Osteoblast (primary cell): Measurements from ENCODE around the gene PTPN12. TPM values are rescaled to one million over a fixed set of nuclear protein-coding genes. Genes with fewer than 3 reads are reported as not detected.
A peak's percentile ranks its signal among the peaks of the same experiment; 100 is the strongest.

ENCODE experiments used
- DNase-seq: peaks from one replicate; pipeline ENCODE4 v3.0.0; 2011; ENCODE audit warnings: low spot score, mixed read lengths; ENCODE audit not compliant: insufficient read length; ENCODE audit errors: missing footprints
- H2AFZ ChIP-seq: 2 replicates; pipeline ENCODE4 v1.6.0; 2011; ENCODE audit warnings: mild to moderate bottlenecking, low read length
- H3K27ac ChIP-seq: 2 replicates; pipeline ENCODE4 v1.5.1; 2011; ENCODE audit warnings: mild to moderate bottlenecking, low read depth, low read length, moderate library complexity
- H3K27me3 ChIP-seq: 2 replicates; pipeline ENCODE4 v1.6.0; 2012; ENCODE audit warnings: mild to moderate bottlenecking, control low read depth, inconsistent platforms, low read length, moderate library complexity; ENCODE audit not compliant: insufficient read depth
- H3K36me3 ChIP-seq: 2 replicates; pipeline ENCODE4 v1.5.1; 2011; ENCODE audit warnings: mild to moderate bottlenecking, low read length, control low read depth, moderate library complexity; ENCODE audit not compliant: insufficient read depth
- H3K4me1 ChIP-seq: 2 replicates; pipeline ENCODE4 v1.5.1; 2011; ENCODE audit warnings: mild to moderate bottlenecking, low read length, control low read depth, moderate library complexity; ENCODE audit not compliant: insufficient read depth
- H3K4me2 ChIP-seq: 2 replicates; pipeline ENCODE4 v1.6.0; 2011; ENCODE audit warnings: mild to moderate bottlenecking, low read length; ENCODE audit not compliant: insufficient read depth
- H3K4me3 ChIP-seq: fragments of 200-600 bp; sonication (generic); 3 replicates; pipeline ENCODE4 v1.5.1; 2012; ENCODE audit warnings: mild to moderate bottlenecking, low read length, inconsistent platforms; ENCODE audit not compliant: insufficient read depth
- H3K79me2 ChIP-seq: 2 replicates; pipeline ENCODE4 v1.6.0; 2012; ENCODE audit warnings: mild to moderate bottlenecking, low read length, control low read depth, inconsistent platforms; ENCODE audit not compliant: insufficient read depth
- H3K9me3 ChIP-seq: 2 replicates; pipeline ENCODE4 v1.5.1; 2011; ENCODE audit warnings: low read depth, low read length, control low read depth
- H4K20me1 ChIP-seq: 2 replicates; pipeline ENCODE4 v1.6.0; 2012; ENCODE audit warnings: mild to moderate bottlenecking, low read length, control low read depth; ENCODE audit not compliant: insufficient read depth
- total RNA-seq: library from RNA; depleted of rRNA; stranded (reverse); fragments of >200 nt; gene quantifications from 2 replicates; pipeline ENCODE4 v1.2.3, GENCODE V29; 2012
- TF ChIP-seq, protein P1 (sequence below): IDR thresholded peaks from 2 replicates; pipeline ENCODE4 v1.5.1; 2011; ENCODE audit warnings: mild to moderate bottlenecking, low read depth, low read length, moderate library complexity; ENCODE audit errors: extremely low read depth

PTPN12 gene
- total RNA-seq, 1 donor: 80.7 TPM

DNA sequence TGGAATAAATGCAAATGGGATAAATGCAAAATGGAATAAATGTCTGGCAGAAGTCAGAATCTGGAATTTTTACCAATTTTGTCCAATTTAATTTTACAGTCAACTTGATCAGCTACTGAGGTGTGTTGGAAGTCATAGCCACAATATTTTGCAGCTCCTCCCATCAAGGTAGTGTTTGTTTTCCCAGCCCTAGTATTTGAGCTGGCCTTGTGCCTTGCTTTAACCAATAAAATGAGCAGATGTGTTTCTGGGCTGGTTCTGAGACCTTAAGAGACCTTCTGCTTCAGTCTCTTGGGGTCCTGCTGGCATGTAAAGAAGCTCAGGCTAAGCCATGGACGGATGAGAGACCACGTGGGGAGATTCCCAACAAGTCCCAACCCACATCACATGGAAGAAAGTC lies 116.5 kb downstream of the PTPN12 start:
- Histone ChIP-seq H3K79me2 (no peaks in the 10 kb centered on the region), H3K4me3 (no peak overlapping the region), H4K20me1 (peaks cover 3% of the 10 kb centered on the region), H3K4me1 (peaks cover 13% of the 10 kb centered on the region), H3K4me2 (no peak overlapping the region), H3K27ac (no peak overlapping the region), H2AFZ (no peak overlapping the region), H3K9me3 (no peaks in the 10 kb centered on the region), H3K36me3 (peaks cover 24% of the 10 kb centered on the region), H3K27me3 (no peaks in the 10 kb centered on the region)
- DNase-seq: no peak
- TF ChIP-seq, protein P1, sequence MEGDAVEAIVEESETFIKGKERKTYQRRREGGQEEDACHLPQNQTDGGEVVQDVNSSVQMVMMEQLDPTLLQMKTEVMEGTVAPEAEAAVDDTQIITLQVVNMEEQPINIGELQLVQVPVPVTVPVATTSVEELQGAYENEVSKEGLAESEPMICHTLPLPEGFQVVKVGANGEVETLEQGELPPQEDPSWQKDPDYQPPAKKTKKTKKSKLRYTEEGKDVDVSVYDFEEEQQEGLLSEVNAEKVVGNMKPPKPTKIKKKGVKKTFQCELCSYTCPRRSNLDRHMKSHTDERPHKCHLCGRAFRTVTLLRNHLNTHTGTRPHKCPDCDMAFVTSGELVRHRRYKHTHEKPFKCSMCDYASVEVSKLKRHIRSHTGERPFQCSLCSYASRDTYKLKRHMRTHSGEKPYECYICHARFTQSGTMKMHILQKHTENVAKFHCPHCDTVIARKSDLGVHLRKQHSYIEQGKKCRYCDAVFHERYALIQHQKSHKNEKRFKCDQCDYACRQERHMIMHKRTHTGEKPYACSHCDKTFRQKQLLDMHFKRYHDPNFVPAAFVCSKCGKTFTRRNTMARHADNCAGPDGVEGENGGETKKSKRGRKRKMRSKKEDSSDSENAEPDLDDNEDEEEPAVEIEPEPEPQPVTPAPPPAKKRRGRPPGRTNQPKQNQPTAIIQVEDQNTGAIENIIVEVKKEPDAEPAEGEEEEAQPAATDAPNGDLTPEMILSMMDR: no peak

DNA sequence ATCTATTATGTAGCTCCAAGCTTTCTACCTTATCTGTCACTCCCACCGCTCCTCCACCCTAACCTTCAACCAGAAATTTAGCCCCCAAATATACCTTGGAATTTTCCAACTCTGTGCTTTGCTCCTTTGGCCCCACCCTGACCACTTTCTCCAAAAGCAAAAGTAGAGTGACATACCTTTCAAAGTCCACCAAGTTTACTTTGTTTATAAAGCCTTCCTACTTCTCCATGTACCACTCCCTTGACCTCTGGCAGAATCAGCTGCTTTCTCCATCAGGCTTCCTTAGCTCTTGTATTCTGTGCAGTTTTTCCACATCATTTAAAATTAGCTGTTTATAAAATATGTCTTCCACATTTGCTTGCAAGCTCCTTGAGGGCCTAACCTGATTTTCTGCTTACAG lies 118.3 kb downstream of the PTPN12 start:
- TF ChIP-seq, protein P1: no peak

DNA sequence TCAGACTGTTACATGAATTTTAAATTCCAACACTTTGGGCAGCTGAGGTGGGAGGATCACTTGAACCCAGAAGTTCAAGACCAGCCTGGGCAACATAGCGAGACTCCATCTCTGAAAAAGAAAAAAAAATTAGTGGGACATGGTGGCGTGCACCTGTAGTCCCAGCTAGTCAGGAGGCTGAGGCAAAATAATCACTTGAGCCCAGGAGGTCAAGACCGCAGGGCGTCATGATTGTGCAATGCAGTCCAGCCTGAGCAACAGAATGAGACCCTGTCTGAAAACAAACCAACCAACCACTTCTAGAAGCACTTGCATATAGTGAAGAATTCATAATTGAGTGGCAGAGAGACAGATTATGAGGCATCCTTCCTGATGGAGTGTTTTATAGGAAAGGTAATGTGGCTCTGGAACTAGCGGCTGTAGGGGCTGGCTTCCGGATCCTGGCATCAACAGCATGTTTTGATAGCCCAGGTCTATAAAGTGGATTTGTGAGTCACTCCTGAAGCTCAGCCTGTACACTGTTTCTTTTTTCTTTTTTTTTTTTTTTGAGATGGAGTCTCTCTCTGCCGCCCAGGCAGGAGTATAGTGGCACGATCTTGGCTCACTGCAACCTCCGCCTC lies 118.9 kb downstream of the PTPN12 start:
- H3K4me3 ChIP-seq: no peak overlapping the region
- H4K20me1 ChIP-seq: peaks cover 3% of the 10 kb centered on the region
- peaks cover 24% of the 10 kb centered on the region for H3K36me3 ChIP-seq
- H3K4me2 ChIP-seq: no peak overlapping the region
- no peaks in the 10 kb centered on the region for H3K9me3 ChIP-seq
- no peaks in the 10 kb centered on the region for H3K79me2 ChIP-seq
- no peak overlapping the region for H2AFZ ChIP-seq
- H3K27ac ChIP-seq: no peak overlapping the region
- H3K4me1 ChIP-seq: no peaks in the 10 kb centered on the region
- DNase-seq: no peak
- H3K27me3 ChIP-seq: no peaks in the 10 kb centered on the region
- TF ChIP-seq, protein P1: no peak

More for the DNA sequence above, 118.3 kb downstream of the PTPN12 start:
- no peaks in the 10 kb centered on the region for H3K27me3 ChIP-seq
- no peak overlapping the region for H3K4me3 ChIP-seq
- H3K4me1 ChIP-seq: peaks cover under 1% of the 10 kb centered on the region
- H3K9me3 ChIP-seq: no peaks in the 10 kb centered on the region
- no peaks in the 10 kb centered on the region for H3K79me2 ChIP-seq
- DNase-seq: peak; percentile 62
- H2AFZ ChIP-seq: no peak overlapping the region
- no peak overlapping the region for H3K4me2 ChIP-seq
- peaks cover 24% of the 10 kb centered on the region for H3K36me3 ChIP-seq
- H4K20me1 ChIP-seq: peaks cover 3% of the 10 kb centered on the region
- no peak overlapping the region for H3K27ac ChIP-seq

DNA sequence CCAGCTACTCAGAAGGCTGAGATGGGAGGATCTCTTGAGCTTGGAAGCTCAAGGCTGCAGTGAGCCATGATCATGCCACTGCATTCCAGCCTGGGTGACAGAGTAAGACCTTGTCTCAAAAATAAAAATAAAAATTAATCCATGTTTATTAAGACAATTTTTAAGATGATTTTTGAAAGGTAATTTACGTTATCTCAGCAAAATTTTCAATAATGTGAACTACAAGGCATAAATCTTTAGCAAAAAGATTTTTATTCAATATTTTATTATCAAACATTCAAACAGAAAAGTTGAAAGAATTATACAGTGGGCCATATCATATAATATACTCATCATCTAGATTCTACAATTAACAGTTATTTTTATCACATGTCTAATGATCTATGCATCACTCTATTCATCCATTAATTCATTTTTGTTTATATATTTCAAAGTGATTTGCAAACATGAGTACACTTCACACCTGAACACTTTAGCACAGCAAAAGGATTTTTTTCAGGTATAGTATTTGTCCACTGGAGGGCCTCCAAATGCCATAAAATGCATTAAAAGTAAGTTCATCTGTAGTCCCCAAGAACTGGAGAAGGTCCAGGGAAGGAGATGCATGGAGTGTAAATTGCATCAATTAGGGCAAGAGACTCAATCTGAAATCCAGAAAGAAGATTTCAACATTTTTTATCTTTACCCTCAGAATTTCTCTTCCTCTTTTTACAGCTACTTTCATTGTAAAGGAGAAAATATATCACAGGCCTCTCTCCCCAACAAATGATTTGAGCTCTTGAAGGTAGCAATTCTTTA lies 120.5 kb downstream of the PTPN12 start:
- TF ChIP-seq, protein P1: peak; percentile 46

More for the DNA sequence above, 120.5 kb downstream of the PTPN12 start:
- Histone ChIP-seq H3K4me3 (no peak overlapping the region), H3K79me2 (no peaks in the 10 kb centered on the region), H3K27me3 (no peaks in the 10 kb centered on the region), H4K20me1 (peaks cover 3% of the 10 kb centered on the region), H3K9me3 (no peaks in the 10 kb centered on the region), H2AFZ (no peak overlapping the region), H3K36me3 (peaks cover 24% of the 10 kb centered on the region), H3K4me1 (no peaks in the 10 kb centered on the region), H3K4me2 (no peak overlapping the region), H3K27ac (no peak overlapping the region)
- no peak for DNase-seq
